H9 (cell line): ENCODE results near the gene ITGA4. TPM values are rescaled to one million over a fixed set of nuclear protein-coding genes. Genes with fewer than 3 reads are reported as not detected.

Experiments
- DNase-seq: peaks from one replicate; pipeline ENCODE4 v3.0.0-alpha.2; 2017
- H2AFZ ChIP-seq: one replicate; pipeline ENCODE4 v1.6.1; 2013; ENCODE audit warnings: mild to moderate bottlenecking, low read length, control low read depth, moderate library complexity
- H2AK5ac ChIP-seq: 2 replicates; pipeline ENCODE4 v1.6.1; 2013; ENCODE audit warnings: low read length, control low read depth, mixed read lengths; ENCODE audit not compliant: insufficient read length
- H2BK120ac ChIP-seq: one replicate; pipeline ENCODE4 v1.6.1; 2013; ENCODE audit warnings: low read depth, mild to moderate bottlenecking, low read length, control low read depth, inconsistent platforms; ENCODE audit not compliant: poor library complexity, severe bottlenecking
- H2BK12ac ChIP-seq: 2 replicates; pipeline ENCODE4 v1.6.1; 2013; ENCODE audit warnings: low read length, control low read depth, mixed read lengths, low read depth; ENCODE audit not compliant: insufficient read length
- H2BK15ac ChIP-seq: 2 replicates; pipeline ENCODE4 v1.6.1; 2013; ENCODE audit warnings: low read depth, low read length, control low read depth
- H2BK20ac ChIP-seq: one replicate; pipeline ENCODE4 v1.6.1; 2013; ENCODE audit warnings: low read depth, mild to moderate bottlenecking, low read length, control low read depth, inconsistent platforms; ENCODE audit not compliant: poor library complexity, severe bottlenecking
- H2BK5ac ChIP-seq: 2 replicates; pipeline ENCODE4 v1.6.1; 2013; ENCODE audit warnings: low read length, control low read depth, mixed read lengths; ENCODE audit not compliant: insufficient read length
- H3K14ac ChIP-seq: 2 replicates; pipeline ENCODE4 v1.6.1; 2013; ENCODE audit warnings: low read length, control low read depth; ENCODE audit not compliant: insufficient read depth
- H3K18ac ChIP-seq: 2 replicates; pipeline ENCODE4 v1.6.1; 2013; ENCODE audit warnings: low read depth, mild to moderate bottlenecking, mixed read lengths, low read length, control low read depth; ENCODE audit not compliant: insufficient read length
- H3K23ac ChIP-seq: 2 replicates; pipeline ENCODE4 v1.6.1; 2013; ENCODE audit warnings: low read length, control low read depth, mixed read lengths, low read depth; ENCODE audit not compliant: insufficient read length
- H3K23me2 ChIP-seq: 2 replicates; pipeline ENCODE4 v1.6.1; 2013; ENCODE audit warnings: low read depth, mild to moderate bottlenecking, mixed read lengths, low read length, control low read depth; ENCODE audit not compliant: insufficient read length, poor library complexity, severe bottlenecking
- H3K27ac ChIP-seq: 2 replicates; pipeline ENCODE4 v1.5.1; 2013; ENCODE audit warnings: low read length, control low read depth, mixed read lengths, low read depth; ENCODE audit not compliant: insufficient read length
- H3K27me3 ChIP-seq: 2 replicates; pipeline ENCODE4 v1.6.1; 2013; ENCODE audit warnings: low read length, control low read depth, inconsistent platforms; ENCODE audit not compliant: insufficient read depth
- H3K4ac ChIP-seq: 2 replicates; pipeline ENCODE4 v1.6.1; 2013; ENCODE audit warnings: low read depth, mild to moderate bottlenecking, control low read depth, inconsistent platforms, low read length, moderate library complexity
- H3K4me1 ChIP-seq: 2 replicates; pipeline ENCODE4 v1.6.1; 2013; ENCODE audit warnings: low read length, control low read depth, inconsistent platforms; ENCODE audit not compliant: insufficient read depth
- H3K4me2 ChIP-seq: 2 replicates; pipeline ENCODE4 v1.6.1; 2013; ENCODE audit warnings: low read length, control low read depth, mixed read lengths; ENCODE audit not compliant: insufficient read length, insufficient read depth
- H3K56ac ChIP-seq: 2 replicates; pipeline ENCODE4 v1.6.1; 2013; ENCODE audit warnings: low read depth, mild to moderate bottlenecking, mixed read lengths, low read length, control low read depth; ENCODE audit not compliant: insufficient read length
- H3K79me1 ChIP-seq: 2 replicates; pipeline ENCODE4 v1.6.1; 2013; ENCODE audit warnings: low read depth, mild to moderate bottlenecking, moderate library complexity, low read length, control low read depth, inconsistent platforms; ENCODE audit not compliant: insufficient read depth, poor library complexity, severe bottlenecking
- H3K79me2 ChIP-seq: 2 replicates; pipeline ENCODE4 v1.6.1; 2013; ENCODE audit warnings: low read length, control low read depth, inconsistent platforms; ENCODE audit not compliant: insufficient read depth
- H3K9ac ChIP-seq: 2 replicates; pipeline ENCODE4 v1.6.1; 2013; ENCODE audit warnings: low read length, control low read depth, mixed read lengths; ENCODE audit not compliant: insufficient read length; ENCODE audit errors: extremely low read depth
- H3K9me3 ChIP-seq: one replicate; pipeline ENCODE4 v1.6.1; 2013; ENCODE audit warnings: low read depth, low read length, inconsistent platforms; ENCODE audit not compliant: control insufficient read depth
- H3T11ph ChIP-seq: one replicate; pipeline ENCODE4 v1.6.1; 2013; ENCODE audit warnings: mild to moderate bottlenecking, low read length, control low read depth, inconsistent platforms
- H4K20me1 ChIP-seq: one replicate; pipeline ENCODE4 v1.6.1; 2013; ENCODE audit not compliant: control insufficient read depth, insufficient read length, insufficient read depth
- H4K5ac ChIP-seq: 2 replicates; pipeline ENCODE4 v1.6.1; 2013; ENCODE audit warnings: low read depth, mild to moderate bottlenecking, mixed read lengths, low read length, control low read depth; ENCODE audit not compliant: insufficient read length
- H4K8ac ChIP-seq: replicated peaks from 2 replicates; pipeline ENCODE4 v1.6.1; 2013; ENCODE audit warnings: low read length, control low read depth, mixed read lengths, low read depth; ENCODE audit not compliant: insufficient read length
- H4K91ac ChIP-seq: 2 replicates; pipeline ENCODE4 v1.6.1; 2013; ENCODE audit warnings: low read depth, mild to moderate bottlenecking, moderate library complexity, mixed read lengths, low read length, control low read depth; ENCODE audit not compliant: insufficient read length
- H3K27ac Mint-ChIP-seq, 3 experiments: 2 replicates in 2 of 3; 3 replicates in 1 of 3; pipeline ENCODE4 v1.8.0; 2020 to 2021; ENCODE audit warnings: mixed read lengths in 3 of 3, mild to moderate bottlenecking in 1 of 3, moderate library complexity in 1 of 3
- H3K27me3 Mint-ChIP-seq: 2 replicates; pipeline ENCODE4 v1.8.0; 2021; ENCODE audit warnings: low read depth, mild to moderate bottlenecking, moderate library complexity, mixed read lengths
- H3K36me3 Mint-ChIP-seq, 3 experiments: 2 replicates in 2 of 3; 3 replicates in 1 of 3; pipeline ENCODE4 v1.8.0; 2020 to 2021; ENCODE audit warnings: low read depth in 3 of 3, mixed read lengths in 3 of 3; ENCODE audit not compliant: insufficient read depth in 1 of 3
- H3K4me1 Mint-ChIP-seq, 2 experiments: 2 replicates each; pipeline ENCODE4 v1.8.0; 2020; ENCODE audit warnings: mixed read lengths in 2 of 2
- H3K4me3 Mint-ChIP-seq, 2 experiments: 2 replicates in 1 of 2; 3 replicates in 1 of 2; pipeline ENCODE4 v1.8.0; 2020 to 2021; ENCODE audit warnings: mild to moderate bottlenecking in 2 of 2, mixed read lengths in 2 of 2, moderate library complexity in 1 of 2
- H3K9me3 Mint-ChIP-seq, 2 experiments: 2 replicates in 1 of 2; 3 replicates in 1 of 2; pipeline ENCODE4 v1.8.0; 2020; ENCODE audit warnings: mild to moderate bottlenecking in 2 of 2, mixed read lengths in 2 of 2, moderate library complexity in 1 of 2
- CTCF ChIP-seq: fragments of 200-600 bp; sonication (generic); conservative IDR thresholded peaks from 3 replicates; pipeline ENCODE4 v1.8.0; 2021; ENCODE audit warnings: antibody characterized with exemption, mild to moderate bottlenecking
- WGBS: extraction: QIAGEN DNeasy Blood & Tissue Kit; methylation state at CpG from one replicate; pipeline ENCODE4 v1.1.7; 2013; ENCODE audit warnings: missing lambda C conversion rate, low lambda C conversion rate, mixed read lengths; ENCODE audit not compliant: insufficient read length; ENCODE audit errors: extremely low coverage; 5-methylcytosine and 5-hydroxymethylcytosine counted together
- total RNA-seq: library from RNA; stranded (reverse); gene quantifications from 2 replicates; pipeline ENCODE4 v1.2.1, GENCODE V29; 2021

The ITGA4 gene
- total RNA-seq, 1 experiment from 2014 or later, result 1.3 TPM

DNA sequence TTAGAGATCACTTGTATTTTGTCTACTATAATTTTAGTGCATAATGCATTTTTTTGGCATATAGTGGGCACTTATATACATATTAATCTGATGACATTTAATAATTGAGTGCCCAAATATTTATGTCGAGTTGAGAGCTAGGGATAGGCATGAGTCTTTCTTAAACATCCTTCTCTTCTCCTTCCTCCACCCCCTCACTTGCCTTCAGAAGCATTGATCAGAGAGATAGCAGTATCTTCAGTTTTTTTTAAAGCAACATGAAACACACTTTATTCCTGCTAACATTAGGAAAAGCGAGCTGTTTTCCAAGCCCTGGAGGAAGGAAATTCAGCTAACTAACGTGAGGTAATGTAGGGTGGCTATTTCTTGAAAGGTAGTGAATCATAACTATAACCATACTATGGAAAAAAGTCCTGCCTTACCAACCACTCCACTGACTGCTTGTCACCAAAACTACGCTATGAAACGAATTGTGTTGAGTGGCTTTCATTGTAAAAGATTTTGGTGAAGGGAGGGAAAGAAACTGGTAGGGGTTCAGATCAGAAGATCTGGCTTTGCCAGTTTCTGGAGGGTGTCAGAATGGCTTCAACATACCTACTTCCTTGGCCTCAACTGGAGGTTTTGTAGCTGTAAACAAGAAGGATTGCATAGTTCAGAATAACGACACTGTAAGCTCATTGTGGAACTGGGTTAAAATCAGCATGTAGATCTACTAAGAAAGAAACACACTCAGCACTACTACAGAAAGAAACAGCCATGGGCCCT, 2.3 kb upstream of the ITGA4 start:
- H3K27me3 Mint-ChIP-seq, result peaks cover 56% of the 10 kb centered on the region
- H2AK5ac ChIP-seq, result no peak overlapping the region
- H3K14ac ChIP-seq, result no peak overlapping the region
- no peak overlapping the region for H2BK15ac ChIP-seq
- H3K4ac ChIP-seq, result no peak overlapping the region
- no peaks in the 10 kb centered on the region for H3K79me2 ChIP-seq
- no peaks in the 10 kb centered on the region for H3K4me1 ChIP-seq
- H3K27me3 ChIP-seq, result peaks cover 16% of the 10 kb centered on the region; the same call in 1 of the 2 replicates
- WGBS, result no CpG with 5 or more reads among the region's 6 CpGs
- no peaks in the 10 kb centered on the region for H3K9me3 ChIP-seq
- H4K20me1 ChIP-seq, result no peaks in the 10 kb centered on the region
- no peak overlapping the region for H4K91ac ChIP-seq
- no peak overlapping the region for H3K18ac ChIP-seq
- H3K36me3 Mint-ChIP-seq, result no peaks in the 10 kb centered on the region
- H3K56ac ChIP-seq, result no peak overlapping the region
- H4K8ac ChIP-seq, result no peak overlapping the region
- no peak overlapping the region for H3K9ac ChIP-seq
- no peak overlapping the region for H2BK120ac ChIP-seq
- H3K4me1 Mint-ChIP-seq, result peaks cover 10 to 13% of the 10 kb centered on the region in 2 experiments
- no peak overlapping the region for H3K4me2 ChIP-seq
- H3K23me2 ChIP-seq, result peaks cover 9% of the 10 kb centered on the region
- H3K27ac Mint-ChIP-seq, result no peak overlapping the region
- H4K5ac ChIP-seq, result no peak overlapping the region
- H3K23ac ChIP-seq, result no peak overlapping the region
- H2BK5ac ChIP-seq, result no peak overlapping the region
- no peaks in the 10 kb centered on the region for H3K79me1 ChIP-seq
- no peak overlapping the region for H2BK20ac ChIP-seq
- H2BK12ac ChIP-seq, result no peak overlapping the region
- H2AFZ ChIP-seq, result no peak overlapping the region
- H3K9me3 Mint-ChIP-seq, result no peaks in the 10 kb centered on the region
- H3K27ac ChIP-seq, result no peak overlapping the region
- H3K4me3 Mint-ChIP-seq, result no peak overlapping the region
- TF ChIP-seq CTCF, result no peak
- DNase-seq, result no peak
- H3T11ph ChIP-seq, result no peak overlapping the region
